ENCODE data around the gene DYNLT2.
"Not testable (repeated sequence)": the region's sequence is repeated elsewhere in the genome, so short reads cannot be mapped to it uniquely, and the experiment has no call there.

DYNLT2 gene

GRCh38 chr6:169765789-169766188, 14.4 kb upstream of the DYNLT2 start:
- not testable (repeated sequence) for H3K4me1 ChIP-seq (ENCODE audit: control insufficient read depth, insufficient read depth, low read length); H3K27me3 ChIP-seq (ENCODE audit: control insufficient read depth, insufficient read depth, low read length); H3K4me3 ChIP-seq (ENCODE audit: low read depth, low read length); H3K9ac ChIP-seq (ENCODE audit: low read depth, low read length); H3K27ac ChIP-seq (ENCODE audit: low read depth, low read length); H3K9me3 ChIP-seq (ENCODE audit: control insufficient read depth, insufficient read depth, low read length)
- H3K36me3 ChIP-seq (ENCODE audit: control insufficient read depth, insufficient read depth, low read length), result peaks cover 43% of the 10 kb centered on the region

DNA sequence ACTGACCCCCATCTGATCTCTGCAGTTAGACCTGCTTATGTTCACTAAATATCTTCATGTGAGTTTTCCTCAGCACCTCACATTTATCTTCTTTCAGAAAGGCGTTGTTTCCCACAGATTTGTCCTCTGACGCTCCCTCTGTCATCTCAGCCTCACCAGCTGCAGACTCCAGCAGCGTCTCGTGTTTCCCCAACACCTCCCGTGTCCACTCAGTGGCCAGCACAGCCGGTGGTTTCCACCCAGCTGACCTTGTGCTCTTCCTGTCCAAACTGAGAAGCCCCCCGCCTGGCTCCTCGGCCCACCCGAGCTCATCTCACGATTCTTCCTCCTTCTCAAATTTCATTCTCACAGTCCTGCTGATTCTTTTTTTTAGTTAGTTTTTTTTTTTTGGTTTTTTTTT, 12.5 kb upstream of the DYNLT2 start:
- H3K27ac ChIP-seq (ENCODE audit: low read depth, low read length), result no peak overlapping the region
- H3K36me3 ChIP-seq (ENCODE audit: control insufficient read depth, insufficient read depth, low read length), result peaks cover 55% of the 10 kb centered on the region
- H3K9ac ChIP-seq (ENCODE audit: low read depth, low read length), result no peak overlapping the region
- H3K27me3 ChIP-seq (ENCODE audit: control insufficient read depth, insufficient read depth, low read length), result no peaks in the 10 kb centered on the region
- no peaks in the 10 kb centered on the region for H3K9me3 ChIP-seq (ENCODE audit: control insufficient read depth, insufficient read depth, low read length)
- no peaks in the 10 kb centered on the region for H3K4me1 ChIP-seq (ENCODE audit: control insufficient read depth, insufficient read depth, low read length)
- H3K4me3 ChIP-seq (ENCODE audit: low read depth, low read length), result no peak overlapping the region

DNA sequence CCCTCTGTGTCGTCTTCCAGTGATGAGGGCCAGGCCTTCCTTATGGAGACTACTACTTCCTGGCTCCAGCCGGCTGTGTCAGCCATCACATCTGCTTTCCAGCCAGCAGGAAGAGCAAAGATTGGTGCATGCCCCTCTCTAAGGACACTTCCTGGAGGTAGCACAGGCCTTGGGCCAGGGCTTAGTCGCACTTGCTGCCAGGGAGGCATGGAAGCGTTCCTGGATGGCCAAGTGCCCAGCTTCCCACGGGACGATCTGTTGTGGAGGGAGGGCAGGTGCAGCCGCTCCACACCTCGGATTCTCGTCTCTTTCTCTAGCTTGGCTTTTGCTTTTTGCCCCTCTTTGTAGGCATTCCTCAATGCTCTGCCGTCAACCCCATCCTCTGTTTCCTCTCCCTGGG, 11.9 kb upstream of the DYNLT2 start:
- Histone ChIP-seq H3K9ac (ENCODE audit: low read depth, low read length) (no peak overlapping the region), H3K9me3 (ENCODE audit: control insufficient read depth, insufficient read depth, low read length) (no peaks in the 10 kb centered on the region), H3K27ac (ENCODE audit: low read depth, low read length) (no peak overlapping the region), H3K4me3 (ENCODE audit: low read depth, low read length) (no peak overlapping the region), H3K4me1 (ENCODE audit: control insufficient read depth, insufficient read depth, low read length) (no peaks in the 10 kb centered on the region), H3K27me3 (ENCODE audit: control insufficient read depth, insufficient read depth, low read length) (no peaks in the 10 kb centered on the region), H3K36me3 (ENCODE audit: control insufficient read depth, insufficient read depth, low read length) (peaks cover 60% of the 10 kb centered on the region)

GRCh38 chr6:169755162-169755561, 3.8 kb upstream of the DYNLT2 start:
- H3K4me1 ChIP-seq (ENCODE audit: control insufficient read depth, insufficient read depth, low read length), result peaks cover 19% of the 10 kb centered on the region
- no peaks in the 10 kb centered on the region for H3K27me3 ChIP-seq (ENCODE audit: control insufficient read depth, insufficient read depth, low read length)
- no peaks in the 10 kb centered on the region for H3K9me3 ChIP-seq (ENCODE audit: control insufficient read depth, insufficient read depth, low read length)
- H3K4me3 ChIP-seq (ENCODE audit: low read depth, low read length), result no peak overlapping the region
- H3K9ac ChIP-seq (ENCODE audit: low read depth, low read length), result no peak overlapping the region
- H3K27ac ChIP-seq (ENCODE audit: low read depth, low read length), result no peak overlapping the region
- H3K36me3 ChIP-seq (ENCODE audit: control insufficient read depth, insufficient read depth, low read length), result peaks cover 25% of the 10 kb centered on the region

DNA sequence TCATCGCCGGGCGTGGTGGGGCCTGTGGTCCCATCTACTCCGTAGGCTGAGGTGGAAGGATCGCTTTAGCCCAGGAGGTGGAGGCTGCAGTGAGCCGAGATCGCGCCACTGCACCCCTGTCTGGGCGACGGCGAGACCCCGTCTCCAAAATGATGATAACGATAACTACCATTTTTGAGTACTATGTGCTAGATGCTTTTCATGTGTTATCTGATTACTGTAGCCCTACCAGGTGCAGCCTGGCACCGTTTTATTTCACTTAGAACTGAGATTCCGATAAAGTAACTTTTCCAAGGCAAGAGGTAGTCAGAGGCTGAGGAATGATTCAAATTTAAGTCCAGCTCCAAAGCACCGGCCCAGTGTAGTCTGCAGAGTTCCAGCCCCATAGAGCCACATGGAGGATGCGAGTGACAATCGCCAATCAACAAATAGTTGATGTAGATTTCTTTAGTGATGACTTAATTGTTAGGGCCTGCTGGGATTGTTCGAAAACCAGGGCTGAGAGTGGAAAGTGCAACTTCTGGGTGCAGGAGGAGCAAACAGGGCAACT, 777 bp upstream of the DYNLT2 start:
- H3K27me3 ChIP-seq (ENCODE audit: control insufficient read depth, insufficient read depth, low read length), result no peaks in the 10 kb centered on the region
- H3K4me1 ChIP-seq (ENCODE audit: control insufficient read depth, insufficient read depth, low read length), result peaks cover 22% of the 10 kb centered on the region
- H3K9ac ChIP-seq (ENCODE audit: low read depth, low read length), result peak overlapping the region; percentile 96
- H3K27ac ChIP-seq (ENCODE audit: low read depth, low read length), result peak overlapping the region; percentile 99
- H3K9me3 ChIP-seq (ENCODE audit: control insufficient read depth, insufficient read depth, low read length), result no peaks in the 10 kb centered on the region
- peak overlapping the region; percentile 94 for H3K4me3 ChIP-seq (ENCODE audit: low read depth, low read length)
- H3K36me3 ChIP-seq (ENCODE audit: control insufficient read depth, insufficient read depth, low read length), result peaks cover 6% of the 10 kb centered on the region; the same call in 1 of the 2 replicates

- Histone ChIP-seq H3K4me3 (ENCODE audit: low read depth, low read length) (no peak overlapping the region), H3K27me3 (ENCODE audit: control insufficient read depth, insufficient read depth, low read length) (no peaks in the 10 kb centered on the region), H3K27ac (ENCODE audit: low read depth, low read length) (no peak overlapping the region), H3K9ac (ENCODE audit: low read depth, low read length) (no peak overlapping the region), H3K9me3 (ENCODE audit: control insufficient read depth, insufficient read depth, low read length) (no peaks in the 10 kb centered on the region), H3K4me1 (ENCODE audit: control insufficient read depth, insufficient read depth, low read length) (peaks cover 6% of the 10 kb centered on the region; the same call in 1 of the 2 replicates), H3K36me3 (ENCODE audit: control insufficient read depth, insufficient read depth, low read length) (no peaks in the 10 kb centered on the region)
Observed at GRCh38 chr6:169746556-169746955, 4.8 kb downstream of the DYNLT2 start.

- H3K36me3 ChIP-seq (ENCODE audit: control insufficient read depth, insufficient read depth, low read length), result no peaks in the 10 kb centered on the region
- H3K27me3 ChIP-seq (ENCODE audit: control insufficient read depth, insufficient read depth, low read length), result no peaks in the 10 kb centered on the region
- no peak overlapping the region for H3K27ac ChIP-seq (ENCODE audit: low read depth, low read length)
- peaks cover 5% of the 10 kb centered on the region; the same call in 1 of the 2 replicates for H3K4me1 ChIP-seq (ENCODE audit: control insufficient read depth, insufficient read depth, low read length)
- no peak overlapping the region for H3K9ac ChIP-seq (ENCODE audit: low read depth, low read length)
- no peaks in the 10 kb centered on the region for H3K9me3 ChIP-seq (ENCODE audit: control insufficient read depth, insufficient read depth, low read length)
- H3K4me3 ChIP-seq (ENCODE audit: low read depth, low read length), result no peak overlapping the region
Observed at GRCh38 chr6:169745405-169745804, 6.0 kb downstream of the DYNLT2 start.

DNA sequence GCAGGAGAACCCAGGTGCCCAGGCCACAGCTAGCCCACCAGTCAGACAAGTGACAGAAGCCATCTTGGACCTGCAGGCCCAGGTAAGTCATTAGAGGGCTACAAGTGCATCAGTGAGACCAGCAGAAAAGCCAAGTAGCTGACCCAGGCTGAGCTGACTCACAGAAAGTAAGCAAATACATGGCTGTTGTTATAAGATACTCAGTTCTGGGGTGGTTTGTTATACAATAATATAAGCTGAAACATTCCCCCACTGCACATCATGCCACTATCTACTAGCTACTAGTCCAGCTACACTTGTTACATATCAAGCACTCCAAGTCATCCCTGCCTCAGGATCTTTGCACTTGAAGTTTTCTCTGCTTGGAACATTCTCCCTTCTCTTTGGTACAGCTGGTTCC, 10.0 kb downstream of the DYNLT2 start:
- Histone ChIP-seq H3K9me3 (ENCODE audit: control insufficient read depth, insufficient read depth, low read length) (no peaks in the 10 kb centered on the region), H3K27ac (ENCODE audit: low read depth, low read length) (no peak overlapping the region), H3K4me3 (ENCODE audit: low read depth, low read length) (no peak overlapping the region), H3K27me3 (ENCODE audit: control insufficient read depth, insufficient read depth, low read length) (no peaks in the 10 kb centered on the region), H3K36me3 (ENCODE audit: control insufficient read depth, insufficient read depth, low read length) (no peaks in the 10 kb centered on the region), H3K4me1 (ENCODE audit: control insufficient read depth, insufficient read depth, low read length) (0 out of 2 replicates have a peak, but pooled peaks cover 8% of the 10 kb centered on the region), H3K9ac (ENCODE audit: low read depth, low read length) (no peak overlapping the region)

DNA sequence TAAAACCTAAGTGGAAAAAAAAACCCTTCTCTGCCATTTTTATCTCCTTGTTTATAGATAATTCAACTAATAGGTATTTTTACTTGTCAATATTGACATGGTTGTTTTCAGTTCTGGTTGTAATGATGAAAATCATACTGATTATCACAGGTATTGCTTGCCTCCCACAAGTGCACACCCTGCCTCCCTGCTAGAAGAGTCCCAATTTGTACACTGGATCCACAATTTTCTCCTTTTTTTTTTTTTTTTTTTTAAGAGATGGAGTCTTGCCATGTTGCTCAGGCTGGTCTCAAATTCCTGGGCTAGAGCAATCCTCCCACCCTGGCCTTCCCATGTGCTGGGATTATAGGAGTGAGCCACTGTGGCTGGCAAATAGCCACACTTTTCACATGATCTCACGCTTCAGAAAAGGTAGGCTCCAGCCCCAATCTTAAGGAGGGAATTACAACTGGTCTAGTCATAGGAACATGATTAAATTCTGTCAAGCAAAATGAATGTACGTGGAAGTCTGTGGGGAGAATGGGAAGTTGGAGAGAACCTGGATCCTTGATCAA, 12.3 kb downstream of the DYNLT2 start:
- no peaks in the 10 kb centered on the region for H3K9me3 ChIP-seq (ENCODE audit: control insufficient read depth, insufficient read depth, low read length)
- no peaks in the 10 kb centered on the region for H3K36me3 ChIP-seq (ENCODE audit: control insufficient read depth, insufficient read depth, low read length)
- no peak overlapping the region for H3K27ac ChIP-seq (ENCODE audit: low read depth, low read length)
- H3K27me3 ChIP-seq (ENCODE audit: control insufficient read depth, insufficient read depth, low read length), result no peaks in the 10 kb centered on the region
- no peak overlapping the region for H3K9ac ChIP-seq (ENCODE audit: low read depth, low read length)
- 0 out of 2 replicates have a peak, but pooled peaks cover 8% of the 10 kb centered on the region for H3K4me1 ChIP-seq (ENCODE audit: control insufficient read depth, insufficient read depth, low read length)
- H3K4me3 ChIP-seq (ENCODE audit: low read depth, low read length), result no peak overlapping the region

GRCh38 chr6:169738204-169738975, 13.0 kb downstream of the DYNLT2 start:
- no peaks in the 10 kb centered on the region for H3K9me3 ChIP-seq (ENCODE audit: control insufficient read depth, insufficient read depth, low read length)
- no peaks in the 10 kb centered on the region for H3K36me3 ChIP-seq (ENCODE audit: control insufficient read depth, insufficient read depth, low read length)
- no peaks in the 10 kb centered on the region for H3K27me3 ChIP-seq (ENCODE audit: control insufficient read depth, insufficient read depth, low read length)
- no peak overlapping the region for H3K27ac ChIP-seq (ENCODE audit: low read depth, low read length)
- H3K4me1 ChIP-seq (ENCODE audit: control insufficient read depth, insufficient read depth, low read length), result 0 out of 2 replicates have a peak, but pooled peaks cover 8% of the 10 kb centered on the region
- H3K4me3 ChIP-seq (ENCODE audit: low read depth, low read length), result no peak overlapping the region
- H3K9ac ChIP-seq (ENCODE audit: low read depth, low read length), result no peak overlapping the region

GRCh38 chr6:169729961-169730360, 21.4 kb downstream of the DYNLT2 start:
- no peaks in the 10 kb centered on the region for H3K9me3 ChIP-seq (ENCODE audit: control insufficient read depth, insufficient read depth, low read length)
- no peak overlapping the region for H3K9ac ChIP-seq (ENCODE audit: low read depth, low read length)
- no peaks in the 10 kb centered on the region for H3K27me3 ChIP-seq (ENCODE audit: control insufficient read depth, insufficient read depth, low read length)
- peaks cover 6% of the 10 kb centered on the region; the same call in 1 of the 2 replicates for H3K4me1 ChIP-seq (ENCODE audit: control insufficient read depth, insufficient read depth, low read length)
- no peak overlapping the region for H3K4me3 ChIP-seq (ENCODE audit: low read depth, low read length)
- H3K27ac ChIP-seq (ENCODE audit: low read depth, low read length), result no peak overlapping the region
- H3K36me3 ChIP-seq (ENCODE audit: control insufficient read depth, insufficient read depth, low read length), result no peaks in the 10 kb centered on the region
